PC-9 (cell line): ENCODE results near the gene PCDHB3.

Experiments
- EZH2 ChIP-seq: fragments of 200-600 bp; sonication (generic); IDR thresholded peaks from 2 replicates; pipeline ENCODE4 v1.8.0; 2017; ENCODE audit warnings: antibody characterized with exemption, low read depth
- TF ChIP-seq, protein P1 (sequence below): fragments of 200-600 bp; sonication (generic); conservative IDR thresholded peaks from 2 replicates; pipeline ENCODE4 v1.6.1; 2017; ENCODE audit warnings: mixed run types, antibody characterized with exemption, mild to moderate bottlenecking, moderate library complexity

DNA sequence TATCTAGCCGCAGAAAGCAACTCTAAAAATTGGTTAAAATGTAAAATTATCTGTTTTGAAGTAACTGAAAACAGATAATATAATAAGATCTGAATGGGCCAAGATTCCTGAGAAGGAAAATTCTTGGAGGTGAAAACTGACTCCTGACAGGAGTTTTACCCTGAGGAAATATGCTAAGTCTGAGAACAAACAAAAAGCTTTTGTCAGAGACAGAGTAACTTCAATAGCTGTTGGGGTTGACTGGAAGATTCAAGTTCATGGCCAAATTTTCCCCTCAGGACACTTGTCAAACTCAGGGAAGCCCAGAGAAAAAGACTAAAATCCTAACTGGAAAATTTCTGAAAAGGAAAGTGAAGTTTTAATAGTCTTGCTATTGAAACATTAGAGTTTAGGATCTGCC, 27.0 kb downstream of the PCDHB3 start:
- no peak for TF ChIP-seq EZH2
- TF ChIP-seq, protein P1, sequence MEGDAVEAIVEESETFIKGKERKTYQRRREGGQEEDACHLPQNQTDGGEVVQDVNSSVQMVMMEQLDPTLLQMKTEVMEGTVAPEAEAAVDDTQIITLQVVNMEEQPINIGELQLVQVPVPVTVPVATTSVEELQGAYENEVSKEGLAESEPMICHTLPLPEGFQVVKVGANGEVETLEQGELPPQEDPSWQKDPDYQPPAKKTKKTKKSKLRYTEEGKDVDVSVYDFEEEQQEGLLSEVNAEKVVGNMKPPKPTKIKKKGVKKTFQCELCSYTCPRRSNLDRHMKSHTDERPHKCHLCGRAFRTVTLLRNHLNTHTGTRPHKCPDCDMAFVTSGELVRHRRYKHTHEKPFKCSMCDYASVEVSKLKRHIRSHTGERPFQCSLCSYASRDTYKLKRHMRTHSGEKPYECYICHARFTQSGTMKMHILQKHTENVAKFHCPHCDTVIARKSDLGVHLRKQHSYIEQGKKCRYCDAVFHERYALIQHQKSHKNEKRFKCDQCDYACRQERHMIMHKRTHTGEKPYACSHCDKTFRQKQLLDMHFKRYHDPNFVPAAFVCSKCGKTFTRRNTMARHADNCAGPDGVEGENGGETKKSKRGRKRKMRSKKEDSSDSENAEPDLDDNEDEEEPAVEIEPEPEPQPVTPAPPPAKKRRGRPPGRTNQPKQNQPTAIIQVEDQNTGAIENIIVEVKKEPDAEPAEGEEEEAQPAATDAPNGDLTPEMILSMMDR, result no peak
